NT2/D1 (cell line): ENCODE results near the gene LRP11.
"Not testable (repeated sequence)": the region's sequence is repeated elsewhere in the genome, so short reads cannot be mapped to it uniquely, and the experiment has no call there.

Experiments used
- SUZ12 ChIP-seq: IDR thresholded peaks from 2 replicates; pipeline ENCODE4 v1.6.1; 2011; ENCODE audit not compliant: insufficient read length, insufficient read depth; ENCODE audit errors: extremely low read depth
- ZNF274 ChIP-seq: IDR thresholded peaks from 2 replicates; pipeline ENCODE4 v1.6.1; 2011; ENCODE audit warnings: mild to moderate bottlenecking, low read depth, low read length

DNA sequence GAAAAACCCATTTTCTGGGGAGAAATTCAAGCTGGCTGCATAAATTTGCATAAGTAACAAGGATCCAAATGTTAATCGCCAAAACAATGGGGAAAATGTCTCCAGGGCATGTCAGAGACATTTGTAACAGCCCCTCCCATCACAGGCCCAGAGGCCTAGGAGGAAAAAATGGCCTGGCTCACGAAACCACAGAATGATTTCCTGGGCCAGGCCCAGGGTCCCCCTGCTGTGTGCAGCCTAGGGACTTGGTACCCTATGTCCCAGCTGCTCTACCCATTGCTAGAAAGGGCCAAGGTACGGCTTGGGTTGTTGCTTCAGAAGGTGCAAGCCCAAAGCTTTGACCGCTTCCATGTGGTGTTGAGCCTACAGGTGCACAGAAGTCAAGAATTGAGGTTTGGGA is 44.3 kb upstream of the LRP11 start:
- not testable (repeated sequence) for TF ChIP-seq ZNF274, SUZ12
